T-helper 2 cell treated with Interferon-gamma antibody and Interleukin-4, amounts not matched to agents 5 μg/mL and 100 μg/mL, for 36 hours (primary cell): Measurements from ENCODE around the gene BET1.

Experiments used
- DNase-seq: peaks from one replicate; pipeline ENCODE4 v3.0.0; 2021; ENCODE audit warnings: low spot score
- H3K27ac Mint-ChIP-seq: one replicate; pipeline ENCODE4 v1.8.0; 2021; ENCODE audit warnings: mild to moderate bottlenecking, mixed read lengths
- H3K27me3 Mint-ChIP-seq: one replicate; pipeline ENCODE4 v1.8.0; 2021; ENCODE audit warnings: low read depth, mixed read lengths
- H3K36me3 Mint-ChIP-seq: one replicate; pipeline ENCODE4 v1.8.0; 2021; ENCODE audit warnings: low read depth, mixed read lengths
- H3K4me1 Mint-ChIP-seq: one replicate; pipeline ENCODE4 v1.8.0; 2021; ENCODE audit warnings: low read depth, mixed read lengths
- H3K4me3 Mint-ChIP-seq: one replicate; pipeline ENCODE4 v1.8.0; 2022; ENCODE audit warnings: mild to moderate bottlenecking, moderate library complexity, mixed read lengths
- H3K9me3 Mint-ChIP-seq: one replicate; pipeline ENCODE4 v1.8.0; 2021; ENCODE audit warnings: mixed read lengths

BET1 gene

GRCh38 chr7:93992421-93993110 lies 11.6 kb downstream of the BET1 start:
- Mint-ChIP-seq H3K4me1 (peaks cover 4% of the 10 kb centered on the region), H3K9me3 (no peaks in the 10 kb centered on the region), H3K36me3 (peaks cover 15% of the 10 kb centered on the region), H3K4me3 (no peak overlapping the region), H3K27ac (no peak overlapping the region), H3K27me3 (no peaks in the 10 kb centered on the region)
- DNase-seq, result no peak

DNA sequence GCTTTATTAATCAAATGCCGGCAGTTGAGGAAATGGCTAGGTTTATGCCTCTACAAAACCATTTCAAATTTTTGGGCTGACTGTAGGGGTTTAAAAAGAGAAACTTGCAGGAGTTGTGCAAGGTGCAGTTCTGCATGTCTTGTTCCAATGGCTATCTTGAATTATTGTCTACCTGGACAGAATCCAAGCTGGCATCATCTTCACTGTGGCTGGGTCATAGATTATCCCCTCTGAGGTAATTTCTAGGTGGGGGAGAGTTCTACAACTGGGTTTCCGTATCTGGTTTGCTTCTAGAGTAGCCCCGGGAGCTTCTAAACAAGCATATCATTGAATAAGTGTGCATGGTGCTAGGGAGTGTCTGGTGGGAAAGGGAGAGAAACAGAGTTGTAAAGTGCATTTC lies 16.9 kb downstream of the BET1 start:
- Mint-ChIP-seq H3K36me3 (peaks cover 1% of the 10 kb centered on the region), H3K4me1 (no peaks in the 10 kb centered on the region), H3K27me3 (no peaks in the 10 kb centered on the region), H3K27ac (no peak overlapping the region), H3K9me3 (no peaks in the 10 kb centered on the region), H3K4me3 (no peak overlapping the region)
- no peak for DNase-seq

DNA sequence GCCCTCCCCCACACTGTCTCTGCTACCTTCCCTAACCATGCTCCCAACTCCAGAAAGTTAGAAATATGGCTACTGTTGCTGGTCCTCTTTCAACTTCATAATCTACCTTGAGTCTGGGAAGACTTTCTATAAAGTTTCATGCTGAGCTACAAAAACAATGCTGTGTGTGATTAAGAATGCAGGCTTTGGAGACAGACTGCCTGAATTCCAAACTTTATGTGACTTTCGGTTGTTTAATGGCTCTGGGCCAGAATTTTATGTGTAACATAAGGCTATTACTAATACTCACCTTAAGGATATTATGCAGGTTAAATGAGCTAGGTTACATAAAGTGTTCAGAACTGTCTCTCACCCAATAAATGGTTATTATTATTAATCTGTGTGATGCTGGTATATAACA lies 19.1 kb downstream of the BET1 start:
- Mint-ChIP-seq H3K36me3 (no peaks in the 10 kb centered on the region), H3K9me3 (no peaks in the 10 kb centered on the region), H3K4me1 (peaks cover 5% of the 10 kb centered on the region)

GRCh38 chr7:93984024-93984423 lies 20.1 kb downstream of the BET1 start:
- DNase-seq, result no peak
- Mint-ChIP-seq H3K4me3 (no peak overlapping the region), H3K27me3 (no peaks in the 10 kb centered on the region), H3K36me3 (no peaks in the 10 kb centered on the region), H3K9me3 (no peaks in the 10 kb centered on the region), H3K4me1 (peaks cover 5% of the 10 kb centered on the region), H3K27ac (no peak overlapping the region)

More for the DNA sequence above, 19.1 kb downstream of the BET1 start:
- Mint-ChIP-seq H3K27ac (no peak overlapping the region), H3K27me3 (no peaks in the 10 kb centered on the region), H3K4me3 (no peak overlapping the region)
- no peak for DNase-seq

GRCh38 chr7:93981480-93981874 lies 22.7 kb downstream of the BET1 start:
- Mint-ChIP-seq H3K27me3 (no peaks in the 10 kb centered on the region), H3K27ac (no peak overlapping the region), H3K9me3 (no peaks in the 10 kb centered on the region), H3K36me3 (no peaks in the 10 kb centered on the region), H3K4me3 (no peak overlapping the region), H3K4me1 (peaks cover 5% of the 10 kb centered on the region)
- no peak for DNase-seq

GRCh38 chr7:93980744-93981479 lies 23.2 kb downstream of the BET1 start:
- Mint-ChIP-seq H3K4me1 (peaks cover 5% of the 10 kb centered on the region), H3K27ac (no peak overlapping the region), H3K9me3 (no peaks in the 10 kb centered on the region), H3K4me3 (peak overlapping the region; percentile 44), H3K36me3 (no peaks in the 10 kb centered on the region), H3K27me3 (no peaks in the 10 kb centered on the region)
- DNase-seq, result no peak

GRCh38 chr7:93977211-93977950 lies 26.8 kb downstream of the BET1 start:
- peaks cover 2% of the 10 kb centered on the region for H3K27me3 Mint-ChIP-seq
- H3K36me3 Mint-ChIP-seq, result no peaks in the 10 kb centered on the region
- DNase-seq, result no peak
- no peak overlapping the region for H3K27ac Mint-ChIP-seq
- no peaks in the 10 kb centered on the region for H3K9me3 Mint-ChIP-seq
- no peak overlapping the region for H3K4me3 Mint-ChIP-seq
- peaks cover 5% of the 10 kb centered on the region for H3K4me1 Mint-ChIP-seq

- Mint-ChIP-seq H3K27ac (no peak overlapping the region), H3K9me3 (no peaks in the 10 kb centered on the region), H3K4me1 (no peaks in the 10 kb centered on the region), H3K36me3 (no peaks in the 10 kb centered on the region), H3K4me3 (no peak overlapping the region), H3K27me3 (peaks cover 2% of the 10 kb centered on the region)
- no peak for DNase-seq
These were observed 31.0 kb downstream of the BET1 start for GRCh38 chr7:93973134-93973533.

GRCh38 chr7:93972029-93972725 lies 32.0 kb downstream of the BET1 start:
- Mint-ChIP-seq H3K4me3 (no peak overlapping the region), H3K36me3 (no peaks in the 10 kb centered on the region), H3K27ac (no peak overlapping the region), H3K4me1 (no peaks in the 10 kb centered on the region), H3K27me3 (peaks cover 2% of the 10 kb centered on the region), H3K9me3 (no peaks in the 10 kb centered on the region)
- no peak for DNase-seq

- no peaks in the 10 kb centered on the region for H3K4me1 Mint-ChIP-seq
- H3K27ac Mint-ChIP-seq, result no peak overlapping the region
- peaks cover 2% of the 10 kb centered on the region for H3K27me3 Mint-ChIP-seq
- no peak for DNase-seq
- H3K9me3 Mint-ChIP-seq, result no peaks in the 10 kb centered on the region
- H3K4me3 Mint-ChIP-seq, result no peak overlapping the region
- no peaks in the 10 kb centered on the region for H3K36me3 Mint-ChIP-seq
These were observed 35.1 kb downstream of the BET1 start for GRCh38 chr7:93968911-93969620.

GRCh38 chr7:93964813-93965212 lies 39.3 kb downstream of the BET1 start:
- Mint-ChIP-seq H3K9me3 (no peaks in the 10 kb centered on the region), H3K27ac (no peak overlapping the region), H3K4me1 (no peaks in the 10 kb centered on the region), H3K27me3 (no peaks in the 10 kb centered on the region), H3K36me3 (no peaks in the 10 kb centered on the region), H3K4me3 (no peak overlapping the region)
- DNase-seq, result no peak

DNA sequence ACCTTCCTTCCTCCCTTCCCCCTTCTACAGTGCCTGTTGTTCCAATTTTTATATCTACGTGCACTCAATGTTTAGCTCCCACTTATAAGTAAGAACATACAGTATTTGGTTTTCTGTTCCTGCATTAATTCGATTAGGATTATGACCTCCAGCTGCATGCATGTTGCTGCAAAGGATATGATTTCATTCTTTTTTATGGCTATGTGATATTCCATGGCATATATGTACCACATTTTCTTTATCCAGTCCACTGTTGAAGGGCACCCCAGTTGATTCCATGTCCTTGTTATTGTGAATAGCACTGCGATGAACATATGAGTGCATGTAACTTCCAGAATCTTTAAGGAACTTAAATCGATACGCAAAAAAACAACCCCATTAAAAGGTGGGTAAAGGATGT lies 39.9 kb downstream of the BET1 start:
- Mint-ChIP-seq H3K36me3 (no peaks in the 10 kb centered on the region), H3K27ac (no peak overlapping the region), H3K4me1 (no peaks in the 10 kb centered on the region), H3K9me3 (no peaks in the 10 kb centered on the region), H3K27me3 (no peaks in the 10 kb centered on the region), H3K4me3 (no peak overlapping the region)
- no peak for DNase-seq

DNA sequence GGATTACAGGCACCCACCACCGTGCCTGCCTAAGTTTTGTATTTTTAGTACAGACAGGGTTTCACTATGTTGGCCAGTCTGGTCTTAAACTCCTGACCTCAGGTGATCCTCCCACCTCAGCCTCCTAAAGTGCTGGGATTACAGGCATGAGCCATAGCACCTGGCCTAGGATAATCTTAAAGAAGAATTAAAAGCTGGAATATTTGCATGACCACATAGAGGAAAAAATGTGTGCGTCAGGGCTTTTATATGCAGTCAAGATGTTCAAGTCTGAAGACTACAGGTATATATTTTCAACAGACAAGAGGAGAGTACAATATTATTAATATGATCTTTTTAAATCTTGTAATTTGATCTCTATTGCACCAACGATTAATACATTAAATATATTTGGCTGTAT lies 43.2 kb downstream of the BET1 start:
- Mint-ChIP-seq H3K27ac (no peak overlapping the region), H3K36me3 (no peaks in the 10 kb centered on the region), H3K4me1 (no peaks in the 10 kb centered on the region), H3K27me3 (peaks cover 2% of the 10 kb centered on the region), H3K4me3 (no peak overlapping the region), H3K9me3 (no peaks in the 10 kb centered on the region)
- DNase-seq, result no peak
